Measurements from ENCODE around the gene CDH4. TPM values are rescaled to one million over a fixed set of nuclear protein-coding genes. Genes with fewer than 3 reads are reported as not detected.

The CDH4 gene
- total and polyA plus RNA-seq, 3 experiments from 2014 or later = 0.22 TPM; not detected in 2

- H3K27ac ChIP-seq (ENCODE audit: low read depth, low read length) = no peak overlapping the region
Observed at GRCh38 chr20:61599061-61599531, 347.0 kb downstream of the CDH4 start.

GRCh38 chr20:61599541-61599992 lies 347.5 kb downstream of the CDH4 start:
- H3K4me3 ChIP-seq (ENCODE audit: low read length) = no peak overlapping the region
- H3K4me1 Mint-ChIP-seq = no peaks in the 10 kb centered on the region
- no peaks in the 10 kb centered on the region for H3K9me3 ChIP-seq (ENCODE audit: low read length)

More at GRCh38 chr20:61599061-61599531, 347.0 kb downstream of the CDH4 start:
- CTCF ChIA-PET = no interaction called here
- H3K4me1 ChIP-seq (ENCODE audit: insufficient read depth, low read length) = no peaks in the 10 kb centered on the region
- no peaks in the 10 kb centered on the region for H3K36me3 ChIP-seq (ENCODE audit: insufficient read depth, low read length)
- Mint-ChIP-seq H3K9me3 (peaks cover 0 to 13% (median 7%) of the 10 kb centered on the region in 5 donors), H3K36me3 (no peaks in the 10 kb centered on the region), H3K4me3 (no peak overlapping the region), H3K27me3 (peaks cover 0 to 4% of the 10 kb centered on the region in 2 donors), H3K4me1 (no peaks in the 10 kb centered on the region), H3K27ac (no peak overlapping the region)
- H3K4me3 ChIP-seq (ENCODE audit: low read length) = no peak overlapping the region
- POLR2A ChIA-PET = no interaction called here
- no peaks in the 10 kb centered on the region for H3K9me3 ChIP-seq (ENCODE audit: low read length)
- no peaks in the 10 kb centered on the region for H3K27me3 ChIP-seq (ENCODE audit: insufficient read depth, low read length, poor library complexity, severe bottlenecking)
- DNase-seq = peak in 1 of 5 donors; percentile 16

GRCh38 chr20:61600016-61600415 lies 348.0 kb downstream of the CDH4 start:
- H3K4me3 Mint-ChIP-seq = no peak overlapping the region
- no peaks in the 10 kb centered on the region for H3K27me3 ChIP-seq (ENCODE audit: insufficient read depth, low read length, poor library complexity, severe bottlenecking)
- POLR2A ChIA-PET = no interaction called here
- peak in 1 of 5 donors; percentile 44 for DNase-seq
- H3K36me3 Mint-ChIP-seq = no peaks in the 10 kb centered on the region
- CTCF ChIA-PET = interaction anchor here (0.6 kb wide), 1 partner anchor 21 kb away, joined by 3 read pairs; no protein-coding TSS in a partner anchor
- no peaks in the 10 kb centered on the region for H3K4me1 Mint-ChIP-seq
- no peak overlapping the region for H3K27ac ChIP-seq (ENCODE audit: low read depth, low read length)
- H3K27ac Mint-ChIP-seq = no peak overlapping the region
- no peaks in the 10 kb centered on the region for H3K36me3 ChIP-seq (ENCODE audit: insufficient read depth, low read length)
- peaks cover 0 to 13% (median 6%) of the 10 kb centered on the region in 5 donors for H3K9me3 Mint-ChIP-seq
- no peaks in the 10 kb centered on the region for H3K9me3 ChIP-seq (ENCODE audit: low read length)
- peaks cover 0 to 4% of the 10 kb centered on the region in 2 donors for H3K27me3 Mint-ChIP-seq
- H3K4me1 ChIP-seq (ENCODE audit: insufficient read depth, low read length) = no peaks in the 10 kb centered on the region
- no peak overlapping the region for H3K4me3 ChIP-seq (ENCODE audit: low read length)

More at GRCh38 chr20:61599541-61599992, 347.5 kb downstream of the CDH4 start:
- CTCF ChIA-PET = interaction anchor here (0.6 kb wide), 1 partner anchor 20 kb away, joined by 3 read pairs; no protein-coding TSS in a partner anchor
- H3K36me3 ChIP-seq (ENCODE audit: insufficient read depth, low read length) = no peaks in the 10 kb centered on the region
- peak in 1 of 5 donors; percentile 16 for DNase-seq
- Mint-ChIP-seq H3K9me3 (peaks cover 0 to 13% (median 6%) of the 10 kb centered on the region in 5 donors), H3K27me3 (peaks cover 0 to 4% of the 10 kb centered on the region in 2 donors), H3K36me3 (no peaks in the 10 kb centered on the region), H3K27ac (no peak overlapping the region), H3K4me3 (no peak overlapping the region)
- H3K4me1 ChIP-seq (ENCODE audit: insufficient read depth, low read length) = no peaks in the 10 kb centered on the region
- no peak overlapping the region for H3K27ac ChIP-seq (ENCODE audit: low read depth, low read length)
- no peaks in the 10 kb centered on the region for H3K27me3 ChIP-seq (ENCODE audit: insufficient read depth, low read length, poor library complexity, severe bottlenecking)
- POLR2A ChIA-PET = no interaction called here

- no peaks in the 10 kb centered on the region for H3K36me3 ChIP-seq (ENCODE audit: insufficient read depth, low read length)
- ChIA-PET POLR2A (no interaction called here), CTCF (no interaction called here)
- no peak overlapping the region for H3K27ac ChIP-seq (ENCODE audit: low read depth, low read length)
- Mint-ChIP-seq H3K4me3 (no peak overlapping the region), H3K36me3 (no peaks in the 10 kb centered on the region), H3K27ac (no peak overlapping the region), H3K27me3 (peaks cover 0 to 4% of the 10 kb centered on the region in 2 donors), H3K9me3 (peaks cover 0 to 6% (median under 1%) of the 10 kb centered on the region in 5 donors), H3K4me1 (no peaks in the 10 kb centered on the region)
- DNase-seq = peak in 1 of 5 donors; percentile 21
- no peaks in the 10 kb centered on the region for H3K9me3 ChIP-seq (ENCODE audit: low read length)
- H3K4me1 ChIP-seq (ENCODE audit: insufficient read depth, low read length) = no peaks in the 10 kb centered on the region
- no peaks in the 10 kb centered on the region for H3K27me3 ChIP-seq (ENCODE audit: insufficient read depth, low read length, poor library complexity, severe bottlenecking)
- H3K4me3 ChIP-seq (ENCODE audit: low read length) = no peak overlapping the region
Observed at GRCh38 chr20:61601361-61601760, 349.3 kb downstream of the CDH4 start.

- Histone ChIP-seq H3K9me3 (ENCODE audit: low read length) (no peaks in the 10 kb centered on the region), H3K4me3 (ENCODE audit: low read length) (no peak overlapping the region), H3K27ac (ENCODE audit: low read depth, low read length) (no peak overlapping the region), H3K27me3 (ENCODE audit: insufficient read depth, low read length, poor library complexity, severe bottlenecking) (no peaks in the 10 kb centered on the region), H3K36me3 (ENCODE audit: insufficient read depth, low read length) (no peaks in the 10 kb centered on the region), H3K4me1 (ENCODE audit: insufficient read depth, low read length) (no peaks in the 10 kb centered on the region)
- H3K4me3 Mint-ChIP-seq = no peak overlapping the region
- peak in 1 of 5 donors; percentile 4 for DNase-seq
- POLR2A ChIA-PET = no interaction called here
- H3K4me1 Mint-ChIP-seq = no peaks in the 10 kb centered on the region
- CTCF ChIA-PET = no interaction called here
- H3K27ac Mint-ChIP-seq = no peak overlapping the region
- H3K9me3 Mint-ChIP-seq = peaks cover 0 to 1% (median 0%) of the 10 kb centered on the region in 5 donors
- H3K27me3 Mint-ChIP-seq = peaks cover 0 to 6% of the 10 kb centered on the region in 2 donors
- H3K36me3 Mint-ChIP-seq = no peaks in the 10 kb centered on the region
Observed at GRCh38 chr20:61601853-61602252, 349.8 kb downstream of the CDH4 start.

- Mint-ChIP-seq H3K27ac (no peak overlapping the region), H3K27me3 (peaks cover 0 to 4% of the 10 kb centered on the region in 2 donors), H3K4me3 (no peak overlapping the region), H3K9me3 (peaks cover 0 to 2% (median 0%) of the 10 kb centered on the region in 5 donors), H3K4me1 (no peaks in the 10 kb centered on the region), H3K36me3 (no peaks in the 10 kb centered on the region)
- no peaks in the 10 kb centered on the region for H3K27me3 ChIP-seq (ENCODE audit: insufficient read depth, low read length, poor library complexity, severe bottlenecking)
- ChIA-PET POLR2A (no interaction called here), CTCF (no interaction called here)
- no peaks in the 10 kb centered on the region for H3K9me3 ChIP-seq (ENCODE audit: low read length)
- no peak for DNase-seq
- H3K4me1 ChIP-seq (ENCODE audit: insufficient read depth, low read length) = no peaks in the 10 kb centered on the region
- no peaks in the 10 kb centered on the region for H3K36me3 ChIP-seq (ENCODE audit: insufficient read depth, low read length)
- H3K27ac ChIP-seq (ENCODE audit: low read depth, low read length) = no peak overlapping the region
- no peak overlapping the region for H3K4me3 ChIP-seq (ENCODE audit: low read length)
Observed at GRCh38 chr20:61603715-61604114, 351.7 kb downstream of the CDH4 start.

GRCh38 chr20:61604549-61604948 lies 352.5 kb downstream of the CDH4 start:
- Histone ChIP-seq H3K4me1 (ENCODE audit: insufficient read depth, low read length) (no peaks in the 10 kb centered on the region), H3K4me3 (ENCODE audit: low read length) (no peak overlapping the region), H3K9me3 (ENCODE audit: low read length) (no peaks in the 10 kb centered on the region), H3K36me3 (ENCODE audit: insufficient read depth, low read length) (no peaks in the 10 kb centered on the region), H3K27ac (ENCODE audit: low read depth, low read length) (no peak overlapping the region), H3K27me3 (ENCODE audit: insufficient read depth, low read length, poor library complexity, severe bottlenecking) (no peaks in the 10 kb centered on the region)
- H3K9me3 Mint-ChIP-seq = peaks cover 0 to 2% (median 0%) of the 10 kb centered on the region in 5 donors
- no peak overlapping the region for H3K27ac Mint-ChIP-seq
- DNase-seq = no peak
- H3K4me3 Mint-ChIP-seq = no peak overlapping the region
- POLR2A ChIA-PET = no interaction called here
- H3K4me1 Mint-ChIP-seq = no peaks in the 10 kb centered on the region
- CTCF ChIA-PET = no interaction called here
- no peaks in the 10 kb centered on the region for H3K36me3 Mint-ChIP-seq
- H3K27me3 Mint-ChIP-seq = peaks cover 0 to 4% of the 10 kb centered on the region in 2 donors

- no peaks in the 10 kb centered on the region for H3K9me3 ChIP-seq (ENCODE audit: low read length)
- H3K27me3 ChIP-seq (ENCODE audit: insufficient read depth, low read length, poor library complexity, severe bottlenecking) = no peaks in the 10 kb centered on the region
- H3K36me3 Mint-ChIP-seq = no peaks in the 10 kb centered on the region
- H3K36me3 ChIP-seq (ENCODE audit: insufficient read depth, low read length) = no peaks in the 10 kb centered on the region
- peaks cover 0 to 4% of the 10 kb centered on the region in 2 donors for H3K27me3 Mint-ChIP-seq
- POLR2A ChIA-PET = no interaction called here
- no peak overlapping the region for H3K27ac Mint-ChIP-seq
- CTCF ChIA-PET = no interaction called here
- H3K4me3 ChIP-seq (ENCODE audit: low read length) = no peak overlapping the region
- H3K4me1 ChIP-seq (ENCODE audit: insufficient read depth, low read length) = no peaks in the 10 kb centered on the region
- no peak for DNase-seq
- no peak overlapping the region for H3K27ac ChIP-seq (ENCODE audit: low read depth, low read length)
- no peak overlapping the region for H3K4me3 Mint-ChIP-seq
- no peaks in the 10 kb centered on the region for H3K4me1 Mint-ChIP-seq
- peaks cover 0 to 5% (median 2%) of the 10 kb centered on the region in 5 donors for H3K9me3 Mint-ChIP-seq
Observed at GRCh38 chr20:61605283-61605682, 353.2 kb downstream of the CDH4 start.
